Measurements from ENCODE around the gene IVD. TPM values are rescaled to one million over a fixed set of nuclear protein-coding genes. Genes with fewer than 3 reads are reported as not detected.

Gene IVD
- total and polyA plus RNA-seq, 9 of the 15 experiments (the other 6 are each of a cell fraction or from before 2014, with no cell fraction given), result 0.15 to 4.5 (median 2.4) TPM

GRCh38 chr15:40436116-40436891 is 30.7 kb downstream of the IVD start (continued):
- TF ChIP-seq ZNF407 (IDR thresholded peaks at IDR 0.05; ENCODE audit: low read depth), result no peak
- TF ChIP-seq TBP (optimal IDR thresholded peaks at IDR 0.05; ENCODE audit: low read depth, low read length), result peak; percentile 43
- TF ChIP-seq TAF15 (IDR thresholded peaks at IDR 0.05; ENCODE audit: low read depth, low read length), result no peak
- no peak for TF ChIP-seq RREB1 (CRISPR knock-in tag; IDR thresholded peaks at IDR 0.05)
- TF ChIP-seq POLR2AphosphoS2 (IDR thresholded peaks at IDR 0.05; ENCODE audit: low read length), result no peak
- TF ChIP-seq CEBPZ (IDR thresholded peaks at IDR 0.05; ENCODE audit: borderline replicate concordance, low read depth, low read length), result no peak
